GM12865 (cell line): Measurements from ENCODE around the gene POLR2E.

Experiments used
- DNase-seq: peaks from one replicate; pipeline ENCODE4 v3.0.0; 2010; ENCODE audit warnings: low read depth
- H3K4me3 ChIP-seq: 2 replicates; pipeline ENCODE4 v1.5.1; 2011; ENCODE audit warnings: mild to moderate bottlenecking, low read depth, low read length, control low read depth
- TF ChIP-seq, protein P1 (sequence below): IDR thresholded peaks from 2 replicates; pipeline ENCODE4 v1.5.1; 2011; ENCODE audit warnings: low read length, control low read depth, low read depth, inconsistent platforms; ENCODE audit not compliant: insufficient read depth; ENCODE audit errors: missing control alignments

Gene POLR2E

DNA sequence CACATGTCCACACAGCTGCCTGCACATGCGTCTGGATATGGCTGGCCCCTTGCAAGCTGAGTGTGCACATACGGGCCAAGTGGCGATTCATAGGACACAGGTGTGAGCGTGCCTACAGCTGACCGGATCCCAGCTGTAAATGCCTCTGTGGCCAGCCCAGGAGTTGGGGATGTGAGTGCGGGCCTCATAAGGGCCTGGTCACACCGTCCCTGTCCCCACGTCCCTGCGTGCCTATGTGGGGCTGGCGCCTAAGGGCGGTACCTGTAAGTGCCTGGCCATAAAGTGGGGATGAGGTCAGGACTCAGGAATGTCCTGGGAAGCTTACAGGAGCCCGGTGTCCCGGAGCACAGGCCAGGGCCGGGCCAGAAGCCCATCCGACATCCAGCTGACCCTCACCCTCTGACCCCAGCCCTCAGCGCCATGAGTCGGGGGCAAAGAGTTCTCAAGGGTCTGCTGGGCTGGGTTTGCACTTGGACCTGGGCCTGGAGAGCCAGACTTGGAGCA lies 29.5 kb downstream of the POLR2E start:
- TF ChIP-seq, protein P1, sequence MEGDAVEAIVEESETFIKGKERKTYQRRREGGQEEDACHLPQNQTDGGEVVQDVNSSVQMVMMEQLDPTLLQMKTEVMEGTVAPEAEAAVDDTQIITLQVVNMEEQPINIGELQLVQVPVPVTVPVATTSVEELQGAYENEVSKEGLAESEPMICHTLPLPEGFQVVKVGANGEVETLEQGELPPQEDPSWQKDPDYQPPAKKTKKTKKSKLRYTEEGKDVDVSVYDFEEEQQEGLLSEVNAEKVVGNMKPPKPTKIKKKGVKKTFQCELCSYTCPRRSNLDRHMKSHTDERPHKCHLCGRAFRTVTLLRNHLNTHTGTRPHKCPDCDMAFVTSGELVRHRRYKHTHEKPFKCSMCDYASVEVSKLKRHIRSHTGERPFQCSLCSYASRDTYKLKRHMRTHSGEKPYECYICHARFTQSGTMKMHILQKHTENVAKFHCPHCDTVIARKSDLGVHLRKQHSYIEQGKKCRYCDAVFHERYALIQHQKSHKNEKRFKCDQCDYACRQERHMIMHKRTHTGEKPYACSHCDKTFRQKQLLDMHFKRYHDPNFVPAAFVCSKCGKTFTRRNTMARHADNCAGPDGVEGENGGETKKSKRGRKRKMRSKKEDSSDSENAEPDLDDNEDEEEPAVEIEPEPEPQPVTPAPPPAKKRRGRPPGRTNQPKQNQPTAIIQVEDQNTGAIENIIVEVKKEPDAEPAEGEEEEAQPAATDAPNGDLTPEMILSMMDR: no peak
- no peak overlapping the region for H3K4me3 ChIP-seq
- peak; percentile 17 for DNase-seq

DNA sequence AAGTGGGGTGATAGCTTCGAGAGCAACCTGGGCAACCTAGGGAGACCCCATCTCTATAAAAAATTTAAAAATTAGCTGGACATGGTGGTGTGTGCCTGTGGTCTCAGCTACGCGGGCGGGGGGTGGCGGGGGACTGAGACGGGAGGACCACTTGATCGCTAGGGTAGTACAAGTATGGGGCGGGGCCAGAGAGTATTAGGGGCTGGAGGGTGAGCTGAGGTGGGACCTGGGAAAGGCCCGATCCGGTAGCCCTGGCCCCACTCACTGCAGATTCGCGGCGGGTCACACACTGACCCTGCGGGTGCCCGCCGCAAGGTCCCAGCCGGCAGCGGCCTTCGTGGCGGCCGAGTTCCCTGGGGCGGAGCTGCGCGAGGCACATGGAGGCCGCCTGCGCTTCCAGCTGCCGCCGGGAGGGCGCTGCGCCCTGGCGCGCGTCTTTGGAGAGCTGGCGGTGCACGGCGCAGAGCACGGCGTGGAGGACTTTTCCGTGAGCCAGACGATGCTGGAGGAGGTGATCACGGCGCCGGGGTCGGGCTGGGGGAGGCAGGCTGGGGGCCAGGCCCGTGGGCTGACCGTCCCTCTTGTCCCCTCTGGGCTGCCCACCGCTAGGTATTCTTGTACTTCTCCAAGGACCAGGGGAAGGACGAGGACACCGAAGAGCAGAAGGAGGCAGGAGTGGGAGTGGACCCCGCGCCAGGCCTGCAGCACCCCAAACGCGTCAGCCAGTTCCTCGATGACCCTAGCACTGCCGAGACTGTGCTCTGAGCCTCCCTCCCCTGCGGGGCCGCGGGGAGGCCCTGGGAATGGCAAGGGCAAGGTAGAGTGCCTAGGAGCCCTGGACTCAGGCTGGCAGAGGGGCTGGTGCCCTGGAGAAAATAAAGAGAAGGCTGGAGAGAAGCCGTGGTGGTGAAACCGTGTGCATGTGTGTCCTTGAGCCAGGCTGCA lies 30.2 kb downstream of the POLR2E start:
- TF ChIP-seq, protein P1: peak; percentile 89
- H3K4me3 ChIP-seq: no peak overlapping the region
- DNase-seq: peak; percentile 85

DNA sequence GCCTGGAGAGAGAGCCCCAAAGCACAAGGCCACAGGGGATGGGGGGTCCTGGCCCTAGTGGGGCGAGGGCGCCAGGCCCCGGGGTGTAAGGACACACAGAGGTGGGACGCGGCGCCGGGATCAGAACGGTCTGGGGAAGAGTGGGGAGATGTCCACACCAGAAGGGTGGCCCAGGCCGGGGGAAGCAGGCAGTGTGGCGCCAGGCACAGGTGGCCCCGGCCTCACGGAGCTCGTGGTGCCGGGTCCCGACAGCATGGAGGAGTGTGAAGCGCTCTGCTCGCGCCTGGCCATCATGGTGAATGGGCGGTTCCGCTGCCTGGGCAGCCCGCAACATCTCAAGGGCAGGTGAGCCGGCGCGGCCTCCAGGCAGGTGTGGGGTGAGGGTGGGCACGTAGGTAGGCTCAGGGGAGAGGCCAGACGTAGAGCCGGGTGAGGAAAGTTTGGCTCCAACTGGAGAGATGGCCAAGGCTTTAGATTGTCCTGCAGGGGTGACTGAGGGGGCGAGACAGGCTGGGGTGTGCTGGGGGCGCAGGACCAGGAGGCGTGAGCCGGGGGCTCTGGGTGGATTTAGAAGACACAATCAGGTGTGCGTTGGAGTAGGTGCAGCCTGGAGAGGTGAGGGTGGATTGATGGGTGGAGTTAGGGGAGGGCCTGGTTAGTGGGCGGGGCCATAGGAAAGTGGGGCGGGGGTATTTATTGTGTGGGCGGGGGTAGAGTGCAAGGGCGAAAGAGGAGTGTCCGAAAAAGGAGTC lies 31.1 kb downstream of the POLR2E start:
- H3K4me3 ChIP-seq: no peak overlapping the region

DNA sequence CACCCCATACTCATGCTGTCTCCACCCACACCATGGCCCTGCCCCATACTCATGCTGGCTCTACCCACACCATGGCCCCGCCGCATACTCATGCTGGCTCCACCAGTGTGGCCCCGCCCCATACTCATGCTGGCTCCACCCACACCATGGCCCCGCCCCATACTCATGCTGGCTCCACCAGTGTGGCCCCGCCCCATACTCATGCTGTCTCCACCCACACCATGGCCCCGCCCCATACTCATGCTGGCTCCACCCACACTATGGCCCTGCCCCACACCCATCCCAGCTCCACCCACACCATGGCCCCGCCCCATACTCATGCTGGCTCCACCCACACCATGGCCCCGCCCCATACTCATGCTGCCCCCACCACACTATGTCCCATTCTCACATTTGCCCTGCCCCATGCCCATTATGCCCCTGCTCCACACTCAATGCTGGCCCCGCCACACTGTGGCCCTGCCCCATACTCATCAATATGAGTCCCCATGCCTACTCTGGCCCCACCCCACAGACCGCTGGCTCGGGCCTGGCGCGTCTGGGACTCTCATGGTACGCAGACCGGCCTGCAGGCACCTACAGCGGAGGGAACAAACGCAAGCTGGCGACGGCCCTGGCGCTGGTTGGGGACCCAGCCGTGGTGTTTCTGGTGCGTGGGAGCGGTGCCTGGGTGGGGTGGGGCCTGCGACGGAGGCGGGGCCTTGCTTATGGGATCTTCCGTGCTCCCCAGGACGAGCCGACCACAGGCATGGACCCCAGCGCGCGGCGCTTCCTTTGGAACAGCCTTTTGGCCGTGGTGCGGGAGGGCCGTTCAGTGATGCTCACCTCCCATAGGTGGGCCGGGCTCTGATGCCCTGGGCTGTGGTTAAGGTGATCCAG lies 31.9 kb downstream of the POLR2E start:
- TF ChIP-seq, protein P1: no peak
- no peak overlapping the region for H3K4me3 ChIP-seq
- peak; percentile 86 for DNase-seq

More for the DNA sequence above, 31.1 kb downstream of the POLR2E start:
- DNase-seq: no peak
- TF ChIP-seq, protein P1: no peak

GRCh38 chr19:1062387-1063029 lies 32.7 kb downstream of the POLR2E start:
- TF ChIP-seq, protein P1: no peak
- no peak overlapping the region for H3K4me3 ChIP-seq
- no peak for DNase-seq

- TF ChIP-seq, protein P1: no peak
- DNase-seq: no peak
- H3K4me3 ChIP-seq: no peak overlapping the region
These were observed 33.2 kb downstream of the POLR2E start for GRCh38 chr19:1061987-1062386.
